ENCODE data around the gene PIGU.

PIGU gene

DNA sequence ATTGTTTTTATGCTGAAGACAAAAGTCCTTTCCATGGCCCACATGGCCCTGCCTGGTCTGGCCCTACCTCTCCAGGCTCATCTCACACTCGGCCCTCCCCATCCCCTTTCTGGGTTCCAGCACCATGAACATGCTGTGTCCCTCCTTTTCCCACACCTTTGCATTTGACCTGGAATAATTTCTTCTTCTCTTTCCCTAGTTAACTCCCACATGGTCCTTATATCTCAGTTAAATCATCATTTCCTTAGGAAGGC is 38.9 kb downstream of the PIGU start:
- H3K4me3 ChIP-seq (ENCODE audit: low read depth, low read length), result no peak overlapping the region
- no peak for DNase-seq (ENCODE audit: low read depth)
- TF ChIP-seq, protein P1, sequence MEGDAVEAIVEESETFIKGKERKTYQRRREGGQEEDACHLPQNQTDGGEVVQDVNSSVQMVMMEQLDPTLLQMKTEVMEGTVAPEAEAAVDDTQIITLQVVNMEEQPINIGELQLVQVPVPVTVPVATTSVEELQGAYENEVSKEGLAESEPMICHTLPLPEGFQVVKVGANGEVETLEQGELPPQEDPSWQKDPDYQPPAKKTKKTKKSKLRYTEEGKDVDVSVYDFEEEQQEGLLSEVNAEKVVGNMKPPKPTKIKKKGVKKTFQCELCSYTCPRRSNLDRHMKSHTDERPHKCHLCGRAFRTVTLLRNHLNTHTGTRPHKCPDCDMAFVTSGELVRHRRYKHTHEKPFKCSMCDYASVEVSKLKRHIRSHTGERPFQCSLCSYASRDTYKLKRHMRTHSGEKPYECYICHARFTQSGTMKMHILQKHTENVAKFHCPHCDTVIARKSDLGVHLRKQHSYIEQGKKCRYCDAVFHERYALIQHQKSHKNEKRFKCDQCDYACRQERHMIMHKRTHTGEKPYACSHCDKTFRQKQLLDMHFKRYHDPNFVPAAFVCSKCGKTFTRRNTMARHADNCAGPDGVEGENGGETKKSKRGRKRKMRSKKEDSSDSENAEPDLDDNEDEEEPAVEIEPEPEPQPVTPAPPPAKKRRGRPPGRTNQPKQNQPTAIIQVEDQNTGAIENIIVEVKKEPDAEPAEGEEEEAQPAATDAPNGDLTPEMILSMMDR (conservative IDR thresholded peaks at IDR 0.05; ENCODE audit: low read depth, low read length), result no peak

DNA sequence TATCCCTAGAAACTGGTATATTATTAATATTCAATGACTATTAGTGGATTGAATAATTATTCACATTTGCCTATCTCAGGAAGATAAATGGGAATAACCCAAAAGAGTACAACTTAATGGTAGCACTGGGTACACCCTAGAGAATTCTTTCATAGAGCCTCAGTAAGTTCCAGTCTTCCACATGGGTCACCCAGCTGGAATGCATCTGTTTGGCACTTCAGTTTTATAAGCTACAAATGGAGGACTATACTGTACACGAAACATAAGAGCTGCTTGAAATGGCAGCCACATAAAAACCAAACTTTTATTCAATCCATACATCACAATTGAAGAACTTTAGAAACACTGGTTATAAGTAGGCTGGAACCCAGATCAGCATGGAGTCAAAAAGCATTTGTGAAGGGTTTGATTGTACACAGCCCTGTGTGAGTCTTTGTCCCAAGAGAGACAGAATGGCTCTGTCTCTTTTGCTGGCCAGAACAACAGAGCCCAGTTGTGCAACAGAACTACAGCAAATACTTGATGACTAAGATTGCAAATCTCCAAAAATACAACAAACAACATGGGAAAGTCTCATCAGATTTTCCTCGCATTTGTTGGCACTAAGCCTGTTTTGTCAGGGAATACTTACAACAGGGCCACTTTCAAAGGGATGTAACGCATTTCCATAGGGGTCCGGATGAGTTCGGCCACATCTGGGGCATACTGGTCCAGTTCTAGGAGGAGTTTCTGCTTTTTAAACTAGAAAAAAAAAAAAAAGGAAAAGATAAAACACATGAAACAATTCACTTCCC is 39.5 kb downstream of the PIGU start:
- no peak overlapping the region for H3K4me3 ChIP-seq (ENCODE audit: low read depth, low read length)
- TF ChIP-seq, protein P1 (conservative IDR thresholded peaks at IDR 0.05; ENCODE audit: low read depth, low read length), result no peak
- DNase-seq (ENCODE audit: low read depth), result peak; percentile 91

DNA sequence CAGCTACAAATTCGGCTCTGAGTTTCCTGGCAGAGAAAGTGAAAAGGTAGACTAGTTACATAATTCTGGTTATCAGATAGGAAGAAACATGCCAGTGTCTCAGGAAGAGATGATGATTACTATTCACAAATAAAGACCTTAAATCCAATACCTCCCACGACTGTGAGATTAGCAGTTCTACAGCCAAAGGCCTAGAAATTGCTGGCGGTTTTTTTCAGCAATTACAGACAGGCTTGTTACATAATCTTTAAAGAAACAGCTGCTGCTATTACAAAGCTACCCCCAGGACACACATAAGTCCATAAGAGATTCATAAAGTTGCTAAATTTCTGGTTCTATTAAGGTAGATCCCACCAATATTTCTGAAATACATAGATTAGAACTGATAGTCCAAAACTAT is 40.2 kb downstream of the PIGU start:
- DNase-seq (ENCODE audit: low read depth), result no peak
- TF ChIP-seq, protein P1 (conservative IDR thresholded peaks at IDR 0.05; ENCODE audit: low read depth, low read length), result no peak
- no peak overlapping the region for H3K4me3 ChIP-seq (ENCODE audit: low read depth, low read length)

DNA sequence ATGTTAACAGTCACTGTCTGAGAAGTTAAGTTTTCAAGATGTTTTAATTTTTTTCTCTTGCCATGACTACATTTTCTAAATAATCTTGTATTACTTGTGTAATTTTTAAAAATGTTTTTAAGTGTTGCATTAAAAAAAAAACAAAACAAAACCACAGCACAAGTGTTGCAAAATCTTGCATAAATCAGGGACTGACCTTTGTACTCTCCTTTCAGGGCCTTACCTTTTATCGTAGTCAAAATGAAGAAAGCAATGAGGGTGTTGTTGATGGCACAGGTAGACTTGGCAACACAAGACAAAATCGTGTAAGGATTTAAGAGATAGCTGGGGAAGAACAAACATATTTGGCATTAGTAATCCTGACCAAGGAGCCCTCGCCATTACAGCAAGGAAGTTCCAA is 42.5 kb downstream of the PIGU start:
- TF ChIP-seq, protein P1 (conservative IDR thresholded peaks at IDR 0.05; ENCODE audit: low read depth, low read length), result no peak
- no peak for DNase-seq (ENCODE audit: low read depth)
- H3K4me3 ChIP-seq (ENCODE audit: low read depth, low read length), result no peak overlapping the region

DNA sequence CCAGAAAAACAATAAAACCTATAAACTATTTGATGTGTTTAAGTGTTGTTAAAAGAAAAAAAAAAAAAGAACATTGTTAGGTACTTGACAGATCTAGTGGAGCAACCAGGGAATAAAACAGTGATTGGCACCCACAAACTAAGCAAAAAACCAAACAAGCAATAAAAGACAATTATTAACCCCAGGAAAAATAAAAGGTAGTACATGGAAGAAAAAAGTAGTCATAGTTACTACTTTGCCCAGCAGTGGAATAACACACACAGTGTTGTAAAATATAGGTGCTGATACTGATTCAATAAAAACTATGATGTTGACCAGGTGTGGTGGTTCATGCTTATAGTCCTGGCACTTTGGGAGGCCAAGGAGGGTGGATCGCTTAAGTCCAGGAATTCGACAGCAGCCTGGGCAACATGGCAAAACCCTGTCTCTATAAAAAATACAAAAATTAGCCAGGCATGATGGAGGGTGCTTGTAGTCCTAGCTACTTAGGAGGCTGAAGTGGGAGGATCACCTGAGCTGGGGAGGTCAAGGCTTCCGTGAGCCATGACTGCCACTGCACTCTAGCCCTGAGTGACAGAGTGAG is 43.9 kb downstream of the PIGU start:
- no peak for DNase-seq (ENCODE audit: low read depth)
- TF ChIP-seq, protein P1 (conservative IDR thresholded peaks at IDR 0.05; ENCODE audit: low read depth, low read length), result no peak
- H3K4me3 ChIP-seq (ENCODE audit: low read depth, low read length), result no peak overlapping the region

DNA sequence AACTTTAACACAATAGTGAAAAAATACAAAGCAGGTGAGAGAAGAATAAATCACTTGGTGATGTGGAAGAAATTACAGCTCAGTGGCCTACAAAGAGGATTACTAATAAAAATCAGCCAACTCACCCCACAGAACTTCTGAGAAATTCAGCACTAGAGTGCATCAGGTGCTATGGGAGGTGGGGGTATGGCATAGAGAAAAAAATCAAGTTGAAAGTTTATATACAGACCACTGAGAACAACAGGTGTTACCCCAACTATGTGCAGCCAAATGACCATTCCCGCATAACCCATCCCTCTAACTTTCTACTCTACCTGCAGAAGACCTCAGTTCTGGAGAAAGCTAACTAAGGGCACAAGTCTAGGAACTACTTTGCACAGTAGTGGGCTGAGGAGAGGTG is 47.0 kb downstream of the PIGU start:
- no peak for DNase-seq (ENCODE audit: low read depth)
- H3K4me3 ChIP-seq (ENCODE audit: low read depth, low read length), result no peak overlapping the region
- TF ChIP-seq, protein P1 (conservative IDR thresholded peaks at IDR 0.05; ENCODE audit: low read depth, low read length), result no peak

DNA sequence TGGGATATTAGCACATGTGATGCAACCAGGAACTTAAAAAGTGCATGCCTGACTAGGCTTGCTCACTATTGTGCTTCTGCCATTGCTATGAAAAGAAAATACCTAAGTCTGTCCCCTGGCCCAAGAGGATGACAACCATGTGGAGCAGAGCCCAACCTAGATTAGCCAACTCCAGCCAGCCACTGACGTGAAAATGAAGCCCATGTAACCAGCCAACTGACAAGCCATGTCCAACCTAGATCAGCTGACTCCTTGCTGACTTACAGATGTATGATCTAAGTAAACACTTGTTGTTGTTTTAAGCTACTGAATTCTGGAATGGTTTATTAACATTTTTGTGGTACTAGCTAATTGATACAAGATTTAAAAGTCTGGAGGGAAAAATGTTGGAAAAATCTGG is 47.5 kb downstream of the PIGU start:
- no peak for DNase-seq (ENCODE audit: low read depth)
- TF ChIP-seq, protein P1 (conservative IDR thresholded peaks at IDR 0.05; ENCODE audit: low read depth, low read length), result no peak

More for the DNA sequence above, 47.5 kb downstream of the PIGU start:
- no peak overlapping the region for H3K4me3 ChIP-seq (ENCODE audit: low read depth, low read length)

All from choroid plexus epithelial cell (primary cell).